HEK293T (cell line): ENCODE data around the gene CALML3.

Experiments used
- ARNT ChIP-seq: fragments of 450-650 bp; IDR thresholded peaks from 2 replicates; pipeline ENCODE4 v1.6.1; 2017; ENCODE audit warnings: mild to moderate bottlenecking
- BHLHE40 ChIP-seq: fragments of 450-650 bp; IDR thresholded peaks from 2 replicates; pipeline ENCODE4 v1.6.1; 2016; ENCODE audit warnings: mild to moderate bottlenecking, moderate library complexity, borderline replicate concordance
- CTBP1 ChIP-seq: fragments of 450-650 bp; IDR thresholded peaks from 2 replicates; pipeline ENCODE4 v1.6.1; 2016; ENCODE audit warnings: borderline replicate concordance
- L3MBTL2 ChIP-seq: fragments of 450-650 bp; conservative IDR thresholded peaks from 2 replicates; pipeline ENCODE4 v1.6.1; 2016; ENCODE audit warnings: mild to moderate bottlenecking
- SP1 ChIP-seq: fragments of 450-650 bp; IDR thresholded peaks from 2 replicates; pipeline ENCODE4 v1.6.1; 2017
- SUZ12 ChIP-seq: fragments of 450-650 bp; IDR thresholded peaks from 2 replicates; pipeline ENCODE4 v1.6.1; 2016; ENCODE audit warnings: mild to moderate bottlenecking
- TARDBP ChIP-seq: fragments of 450-650 bp; IDR thresholded peaks from 2 replicates; pipeline ENCODE4 v1.6.1; 2016
- ZNF384 ChIP-seq: fragments of 450-650 bp; IDR thresholded peaks from 2 replicates; pipeline ENCODE4 v1.6.1; 2016

GRCh38 chr10:5570007-5570655 is 45.4 kb downstream of the CALML3 start:
- TF ChIP-seq SP1 (no peak), CTBP1 (no peak), ZNF384 (no peak), TARDBP (no peak), BHLHE40 (no peak), L3MBTL2 (no peak), ARNT (no peak), SUZ12 (no peak)
